Measurements from ENCODE around the gene RALGPS1.

Gene RALGPS1

GRCh38 chr9:126956917-126957686 is 42.5 kb downstream of the RALGPS1 start:
- peak; percentile 57 for DNase-seq

GRCh38 chr9:126957687-126958053 is 43.1 kb downstream of the RALGPS1 start:
- DNase-seq: no peak

DNA sequence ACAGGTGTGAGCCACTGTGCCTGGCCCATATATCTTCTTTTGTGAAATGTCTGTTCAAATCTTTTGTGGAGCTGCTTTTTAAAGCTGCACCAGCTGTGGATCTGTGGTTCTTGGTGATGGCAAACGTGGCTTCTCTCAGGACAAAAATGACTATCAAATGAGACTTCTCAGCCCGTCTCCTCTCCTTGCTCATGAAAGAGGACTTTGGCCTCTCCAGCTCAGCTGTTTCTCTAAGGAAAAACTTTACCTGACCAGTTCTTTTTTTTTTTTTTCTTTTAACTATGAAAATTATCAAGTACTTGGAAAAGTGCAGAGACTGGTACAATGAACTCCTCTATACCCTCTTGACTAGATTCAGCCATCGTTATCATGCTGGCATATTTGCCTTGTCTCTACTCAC is 44.8 kb downstream of the RALGPS1 start:
- no peak for DNase-seq

- DNase-seq: no peak
Measured at GRCh38 chr9:126959917-126960316, 45.3 kb downstream of the RALGPS1 start.

DNA sequence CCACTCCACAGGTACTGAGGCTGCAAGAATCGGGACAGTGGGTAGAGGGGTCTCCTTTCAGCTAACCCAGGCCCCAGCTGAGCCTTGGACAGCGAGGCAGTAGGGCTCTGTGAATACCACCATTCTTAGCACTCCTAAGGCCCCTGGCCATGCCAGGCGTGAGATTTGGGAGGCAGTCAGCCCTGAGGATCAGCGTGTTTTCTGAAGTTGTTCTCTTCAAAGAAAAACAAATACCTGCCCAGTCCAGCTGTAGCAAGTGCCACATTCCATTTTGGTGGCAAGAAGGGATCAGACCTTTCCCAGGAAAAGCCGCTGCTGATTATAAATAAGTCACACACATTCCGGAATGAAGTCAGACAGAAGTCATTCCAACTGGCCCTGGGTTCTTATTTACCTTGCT is 47.8 kb downstream of the RALGPS1 start:
- DNase-seq: no peak

- DNase-seq: no peak
Measured at GRCh38 chr9:126965077-126965476, 50.5 kb downstream of the RALGPS1 start.

- no peak for DNase-seq
Measured at GRCh38 chr9:126965541-126966428, 51.2 kb downstream of the RALGPS1 start.

- DNase-seq: no peak
Measured at GRCh38 chr9:126971261-126971660, 56.7 kb downstream of the RALGPS1 start.

DNA sequence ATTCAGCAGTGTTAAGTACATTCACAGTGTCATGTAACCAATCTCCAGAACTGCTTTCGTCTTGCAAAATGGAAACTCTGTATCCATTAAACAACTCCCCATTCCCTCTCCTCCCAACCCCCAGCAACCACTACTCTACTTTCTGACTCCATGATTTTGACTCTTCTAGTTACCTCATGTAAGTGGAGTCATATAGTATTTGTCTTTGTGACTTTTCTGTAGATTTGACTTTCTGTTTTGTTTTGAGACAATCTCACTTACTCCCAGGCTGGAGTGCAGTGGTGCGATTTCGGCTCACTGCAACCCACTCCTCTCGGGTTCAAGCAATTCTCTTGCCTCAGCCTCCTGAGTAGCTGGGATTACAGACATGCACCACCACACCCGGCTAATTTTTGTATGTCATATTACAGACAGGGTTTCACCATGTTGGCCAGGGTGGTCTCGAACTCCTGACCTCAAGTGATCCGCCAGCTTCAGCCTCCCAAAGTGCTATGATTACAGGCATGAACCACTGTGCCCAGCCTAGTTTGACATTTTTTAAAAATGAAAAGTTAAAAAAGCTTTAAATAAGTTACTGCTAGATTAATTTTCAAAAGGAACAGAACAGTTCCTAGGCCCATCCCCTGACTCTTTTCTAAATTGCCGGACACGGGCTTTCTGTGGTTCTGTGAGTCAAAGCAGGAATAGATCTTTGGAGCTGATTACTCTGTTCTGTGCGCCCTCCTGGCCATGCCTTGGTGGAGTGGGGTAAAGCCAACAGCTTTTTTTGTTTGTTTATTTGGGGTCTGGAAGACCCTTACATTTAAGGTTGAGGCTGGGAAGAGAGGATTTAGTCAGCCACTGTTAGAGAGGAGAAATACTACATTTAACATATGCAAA is 59.3 kb downstream of the RALGPS1 start:
- DNase-seq: no peak

DNA sequence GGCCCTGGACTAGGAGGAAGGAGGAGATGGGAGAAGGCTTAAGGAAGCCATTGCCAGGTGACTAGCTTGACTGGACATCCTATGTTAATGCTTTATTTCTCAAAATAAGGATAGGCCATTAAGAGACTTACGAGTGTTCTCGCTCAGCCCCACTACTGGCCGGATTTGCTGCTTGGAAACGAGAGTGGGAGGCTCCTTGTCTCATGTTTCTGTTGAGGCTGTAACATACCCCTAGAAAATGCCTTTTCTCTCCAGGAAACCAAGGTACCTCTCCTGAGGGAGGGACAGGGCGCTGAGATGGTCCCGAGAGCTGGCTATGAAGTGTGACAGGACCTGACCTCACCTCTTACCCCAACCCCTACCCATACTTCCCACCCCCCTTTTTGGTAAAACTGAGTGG is 60.0 kb downstream of the RALGPS1 start:
- DNase-seq: no peak

- no peak for DNase-seq
Measured at GRCh38 chr9:126975327-126976220, 61.0 kb downstream of the RALGPS1 start.

GRCh38 chr9:126979461-126979860 is 64.9 kb downstream of the RALGPS1 start:
- no peak for DNase-seq

DNA sequence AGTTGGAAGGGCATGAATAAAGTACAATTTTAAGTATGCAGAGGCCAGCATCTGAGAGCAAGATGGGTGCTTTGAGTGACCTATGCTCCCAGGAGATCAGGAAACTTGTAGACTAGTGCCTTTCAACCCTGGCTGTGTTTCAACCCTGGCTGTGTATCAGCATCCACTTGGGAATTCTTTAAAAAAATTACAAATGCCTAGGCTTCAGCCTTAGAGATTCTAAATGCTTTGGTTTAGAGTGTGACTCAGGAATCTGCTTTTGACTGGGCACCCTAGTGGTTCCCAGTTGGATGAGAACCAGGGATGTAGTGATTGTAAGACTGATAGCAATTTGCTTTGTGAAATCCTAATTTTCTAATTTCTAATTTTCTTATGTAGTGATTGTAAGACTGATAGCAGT is 65.6 kb downstream of the RALGPS1 start:
- no peak for DNase-seq

DNA sequence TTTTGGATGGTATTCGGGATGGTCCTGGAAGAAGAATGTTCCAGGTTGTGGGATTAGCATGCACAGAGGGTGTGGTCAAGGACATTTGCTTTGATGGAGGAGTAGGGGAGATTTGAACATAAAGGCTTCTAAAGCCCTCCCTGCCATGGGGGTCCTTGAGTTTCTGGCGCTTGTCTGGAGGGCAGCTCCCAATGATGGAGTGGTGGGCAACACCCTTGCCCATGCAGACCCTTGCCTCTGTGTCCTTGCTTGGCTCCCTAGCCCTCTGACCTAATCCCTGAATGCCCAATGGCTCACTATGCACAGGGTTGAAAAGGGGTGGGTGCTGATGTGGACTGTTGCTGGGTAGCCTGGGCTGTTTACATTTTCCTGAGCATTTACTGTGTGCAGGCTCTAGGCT is 66.6 kb downstream of the RALGPS1 start:
- DNase-seq: no peak

GRCh38 chr9:126982215-126983002 is 67.8 kb downstream of the RALGPS1 start:
- no peak for DNase-seq

DNA sequence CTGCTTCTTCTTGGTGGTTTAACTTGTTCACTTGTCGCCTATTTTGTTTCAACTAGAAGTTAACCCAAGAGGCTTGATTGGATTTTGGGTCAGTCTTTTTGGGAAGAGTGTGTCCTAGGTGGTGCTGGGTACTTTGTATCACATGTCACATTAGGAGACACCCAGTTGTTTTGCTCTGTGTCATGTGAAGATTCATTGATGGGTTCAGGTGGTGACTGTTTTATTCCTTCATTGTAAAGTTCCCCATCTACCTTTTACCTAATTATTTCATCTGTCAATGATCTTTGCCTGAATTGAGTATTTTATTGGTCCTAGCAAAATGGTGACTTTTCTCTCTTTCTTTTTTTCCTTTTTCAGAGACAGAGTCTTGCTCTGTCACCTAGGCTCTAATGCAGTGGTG is 69.2 kb downstream of the RALGPS1 start:
- DNase-seq: no peak

DNA sequence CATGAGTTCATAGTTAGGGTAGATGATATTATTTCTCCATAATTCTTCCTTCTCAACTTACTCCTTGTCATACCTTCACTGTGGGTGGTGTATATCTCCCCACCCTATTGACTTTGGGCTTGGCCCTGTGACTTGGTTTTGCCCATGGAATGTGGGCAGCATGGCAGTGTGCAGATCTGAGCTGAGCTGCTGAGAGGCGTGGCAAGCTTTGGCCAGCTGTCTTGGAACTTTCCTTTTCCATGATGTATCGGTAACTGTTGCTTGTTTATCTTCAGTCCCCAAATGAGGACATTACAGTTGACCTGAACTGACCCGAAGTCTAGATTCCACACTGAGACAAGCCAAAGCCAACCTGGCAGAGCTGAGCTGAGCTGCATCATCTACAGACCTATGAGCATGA is 70.4 kb downstream of the RALGPS1 start:
- DNase-seq: no peak

- DNase-seq: no peak
Measured at GRCh38 chr9:126985870-126986498, 71.4 kb downstream of the RALGPS1 start.

- DNase-seq: no peak
Measured at GRCh38 chr9:126986506-126986951, 71.9 kb downstream of the RALGPS1 start.

GRCh38 chr9:126988857-126989256 is 74.3 kb downstream of the RALGPS1 start:
- DNase-seq: no peak
